HepG2 (cell line): ENCODE results near the gene LRRN4CL. TPM values are rescaled to one million over a fixed set of nuclear protein-coding genes. Genes with fewer than 3 reads are reported as not detected.

Experiments used
- ATM ChIP-seq: fragments of 450-650 bp; IDR thresholded peaks from 2 replicates; pipeline ENCODE4 v1.7.1; 2017; ENCODE audit warnings: mild to moderate bottlenecking, borderline replicate concordance
- CREB3 ChIP-seq: sonication (generic); formaldehyde crosslinking; IDR thresholded peaks from 2 replicates; pipeline ENCODE4 v1.5.0; 2020; ENCODE audit warnings: missing genetic modification reagents
- FOXC1 ChIP-seq: sonication (generic); formaldehyde crosslinking; IDR thresholded peaks from 2 replicates; pipeline ENCODE4 v1.8.0; 2022; ENCODE audit warnings: mild to moderate bottlenecking, missing genetic modification reagents, borderline replicate concordance
- HOXA3 ChIP-seq: sonication (generic); formaldehyde crosslinking; IDR thresholded peaks from 2 replicates; pipeline ENCODE4 v1.5.0; 2020; ENCODE audit warnings: missing genetic modification reagents
- NFE2L2 ChIP-seq: fragments of 150-350 bp; IDR thresholded peaks from 2 replicates; pipeline ENCODE4 v1.6.1; 2014; ENCODE audit warnings: low read length
- NFYB ChIP-seq: sonication (generic); formaldehyde crosslinking; IDR thresholded peaks from 2 replicates; pipeline ENCODE4 v1.4.0; 2020; ENCODE audit warnings: missing genetic modification reagents
- PCBP2 ChIP-seq: fragments of 200-400 bp; formaldehyde crosslinking; optimal IDR thresholded peaks from 2 replicates; pipeline ENCODE3; 2018; ENCODE audit warnings: low read length, low read depth; ENCODE audit not compliant: poor library complexity, severe bottlenecking
- POLR2G ChIP-seq: fragments of 200-400 bp; formaldehyde crosslinking; IDR thresholded peaks from 2 replicates; pipeline ENCODE4 v1.6.1; 2018; ENCODE audit warnings: mild to moderate bottlenecking, low read depth, low read length, moderate library complexity
- PRMT3 ChIP-seq: sonication (generic); formaldehyde crosslinking; IDR thresholded peaks from 2 replicates; pipeline ENCODE4 v1.8.1; 2022; ENCODE audit warnings: low read depth, mild to moderate bottlenecking, moderate library complexity, missing genetic modification reagents, borderline replicate concordance
- RARG ChIP-seq: sonication (generic); formaldehyde crosslinking; IDR thresholded peaks from 2 replicates; pipeline ENCODE4 v1.4.0; 2020; ENCODE audit warnings: low read depth, mild to moderate bottlenecking, missing genetic modification reagents
- RFX3 ChIP-seq: IDR thresholded peaks from 2 replicates; pipeline ENCODE4 v1.6.1; 2016; ENCODE audit warnings: missing biosample characterization, missing genetic modification reagents
- TBL1XR1 ChIP-seq: fragments of 150-350 bp; IDR thresholded peaks from 2 replicates; pipeline ENCODE4 v1.6.1; 2014; ENCODE audit warnings: borderline replicate concordance, low read length; ENCODE audit not compliant: partially characterized antibody
- ZEB1 ChIP-seq: IDR thresholded peaks from 2 replicates; pipeline ENCODE4 v1.6.1; 2012; ENCODE audit warnings: mild to moderate bottlenecking, low read depth, inconsistent platforms; ENCODE audit not compliant: insufficient replicate concordance
- ZNF556 ChIP-seq: sonication (generic); formaldehyde crosslinking; IDR thresholded peaks from 2 replicates; pipeline ENCODE4 v1.4.0; 2020; ENCODE audit warnings: mild to moderate bottlenecking, missing genetic modification reagents, borderline replicate concordance
- ZNF570 ChIP-seq: sonication (generic); formaldehyde crosslinking; IDR thresholded peaks from 2 replicates; pipeline ENCODE4 v1.4.0; 2020; ENCODE audit warnings: mild to moderate bottlenecking, missing genetic modification reagents, borderline replicate concordance
- ZSCAN25 ChIP-seq: sonication (generic); formaldehyde crosslinking; IDR thresholded peaks from 2 replicates; pipeline ENCODE4 v1.8.0; 2022; ENCODE audit warnings: mild to moderate bottlenecking, missing genetic modification reagents
- polyA plus RNA-seq, 8 experiments: library from polyadenylated mRNA; depleted of rRNA in 3 of 8; stranded (reverse) in 7 of 8; unstranded in 1 of 8; fragments of >200 nt; fragmentation: Illumina TruSeq in 4 of 8; extraction: Trizol in 4 of 8; gene quantifications; 2 replicates each; pipeline versions ENCODE4 v1.2.1 to v1.2.3, GENCODE V29; 2011 to 2016; ENCODE audit warnings: low read depth in 4 of 8, missing spikeins in 1 of 8, mixed read lengths in 1 of 8; ENCODE audit not compliant: insufficient read depth in 1 of 8
- total RNA-seq, 5 experiments: library from RNA; depleted of rRNA; stranded (reverse); fragments of >200 nt; fragmentation: Illumina TruSeq; extraction: Trizol; gene quantifications; 2 replicates each; pipeline ENCODE4 v1.2.3, GENCODE V29; 2016; ENCODE audit warnings: low read depth in 1 of 5
- TF ChIP-seq, protein P1 (sequence below): sonication (generic); formaldehyde crosslinking; IDR thresholded peaks from 2 replicates; pipeline ENCODE4 v1.4.0; 2020; ENCODE audit warnings: mild to moderate bottlenecking, missing genetic modification reagents
- TF ChIP-seq, protein P2 (sequence below): sonication (generic); formaldehyde crosslinking; IDR thresholded peaks from 2 replicates; pipeline ENCODE4 v1.5.0; 2020; ENCODE audit warnings: missing genetic modification reagents
- TF ChIP-seq, protein P3 (sequence below): sonication (generic); formaldehyde crosslinking; IDR thresholded peaks from 2 replicates; pipeline ENCODE4 v1.8.0; 2022; ENCODE audit warnings: missing genetic modification reagents, mild to moderate bottlenecking, moderate library complexity, borderline replicate concordance

LRRN4CL gene
- total and polyA plus RNA-seq, 2 of the 13 experiments (the other 11 are each of a cell fraction or from before 2014, with no cell fraction given), result 0.11 TPM; not detected in 1

DNA sequence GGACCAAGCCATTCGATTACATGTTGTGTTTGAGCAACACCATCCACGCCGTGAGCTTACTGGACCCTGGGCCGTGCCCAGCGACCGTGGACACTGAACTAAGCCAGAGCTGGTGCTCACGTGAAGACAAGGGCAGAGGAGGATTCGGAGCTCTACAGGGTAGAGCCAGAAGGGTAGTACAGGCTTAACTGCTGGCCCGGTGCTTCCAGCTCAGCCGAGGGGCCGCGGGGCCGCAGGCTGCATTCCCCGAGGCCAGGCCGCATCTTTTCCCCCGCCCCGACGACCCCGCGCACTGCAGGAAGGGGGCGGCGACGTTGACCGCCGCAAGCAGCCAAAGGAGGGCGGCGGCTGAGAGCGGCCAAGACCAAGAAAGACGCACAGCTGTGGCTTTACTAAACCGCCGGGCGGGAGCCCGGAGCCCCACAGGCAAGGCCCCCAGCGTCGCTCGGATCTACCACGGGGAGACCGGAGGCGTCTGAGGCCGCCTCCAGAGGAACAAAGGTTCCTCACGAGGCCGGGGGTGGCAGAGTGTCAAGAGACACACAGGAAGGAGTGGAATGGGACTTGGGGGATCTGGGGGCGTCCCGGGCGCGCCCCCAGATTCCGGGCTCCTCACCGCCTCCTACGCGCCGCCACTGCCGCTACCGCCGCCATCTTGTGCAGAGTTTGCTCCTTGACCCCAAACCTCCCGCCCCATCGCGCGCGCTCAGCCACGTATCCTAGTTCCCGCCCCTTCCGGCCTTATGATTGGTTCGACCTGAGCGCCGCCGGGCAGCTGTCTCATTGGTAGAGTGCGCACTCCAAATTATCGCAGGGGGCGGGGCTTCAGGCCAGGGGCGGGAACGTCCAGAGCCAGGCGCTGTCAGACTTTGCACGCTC, 43.1 kb downstream of the LRRN4CL start, which contains the start of gene GANAB (continued):
- TF ChIP-seq, protein P1, sequence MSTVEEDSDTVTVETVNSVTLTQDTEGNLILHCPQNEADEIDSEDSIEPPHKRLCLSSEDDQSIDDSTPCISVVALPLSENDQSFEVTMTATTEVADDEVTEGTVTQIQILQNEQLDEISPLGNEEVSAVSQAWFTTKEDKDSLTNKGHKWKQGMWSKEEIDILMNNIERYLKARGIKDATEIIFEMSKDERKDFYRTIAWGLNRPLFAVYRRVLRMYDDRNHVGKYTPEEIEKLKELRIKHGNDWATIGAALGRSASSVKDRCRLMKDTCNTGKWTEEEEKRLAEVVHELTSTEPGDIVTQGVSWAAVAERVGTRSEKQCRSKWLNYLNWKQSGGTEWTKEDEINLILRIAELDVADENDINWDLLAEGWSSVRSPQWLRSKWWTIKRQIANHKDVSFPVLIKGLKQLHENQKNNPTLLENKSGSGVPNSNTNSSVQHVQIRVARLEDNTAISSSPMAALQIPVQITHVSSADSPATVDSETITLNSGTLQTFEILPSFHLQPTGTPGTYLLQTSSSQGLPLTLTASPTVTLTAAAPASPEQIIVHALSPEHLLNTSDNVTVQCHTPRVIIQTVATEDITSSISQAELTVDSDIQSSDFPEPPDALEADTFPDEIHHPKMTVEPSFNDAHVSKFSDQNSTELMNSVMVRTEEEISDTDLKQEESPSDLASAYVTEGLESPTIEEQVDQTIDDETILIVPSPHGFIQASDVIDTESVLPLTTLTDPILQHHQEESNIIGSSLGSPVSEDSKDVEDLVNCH (CRISPR knock-in tag), result no peak
- TF ChIP-seq CREB3, result no peak
- no peak for TF ChIP-seq RARG
- no peak for TF ChIP-seq ZSCAN25 (CRISPR knock-in tag)
- no peak for TF ChIP-seq ZNF570 (CRISPR knock-in tag)
- TF ChIP-seq ZEB1, result no peak
- TF ChIP-seq FOXC1 (CRISPR knock-in tag), result peak; percentile 61
- TF ChIP-seq, protein P2, sequence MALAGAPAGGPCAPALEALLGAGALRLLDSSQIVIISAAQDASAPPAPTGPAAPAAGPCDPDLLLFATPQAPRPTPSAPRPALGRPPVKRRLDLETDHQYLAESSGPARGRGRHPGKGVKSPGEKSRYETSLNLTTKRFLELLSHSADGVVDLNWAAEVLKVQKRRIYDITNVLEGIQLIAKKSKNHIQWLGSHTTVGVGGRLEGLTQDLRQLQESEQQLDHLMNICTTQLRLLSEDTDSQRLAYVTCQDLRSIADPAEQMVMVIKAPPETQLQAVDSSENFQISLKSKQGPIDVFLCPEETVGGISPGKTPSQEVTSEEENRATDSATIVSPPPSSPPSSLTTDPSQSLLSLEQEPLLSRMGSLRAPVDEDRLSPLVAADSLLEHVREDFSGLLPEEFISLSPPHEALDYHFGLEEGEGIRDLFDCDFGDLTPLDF (CRISPR knock-in tag), result peak; percentile 87; the same call in 1 of the 2 replicates
- TF ChIP-seq ATM, result no peak
- peak; percentile 74 for TF ChIP-seq HOXA3 (CRISPR knock-in tag)
- peak; percentile 97 for TF ChIP-seq POLR2G
- no peak for TF ChIP-seq PCBP2
- TF ChIP-seq PRMT3 (CRISPR knock-in tag), result 0 out of 2 replicates have a peak, but pooled peaks have one; percentile 65
- TF ChIP-seq, protein P3, sequence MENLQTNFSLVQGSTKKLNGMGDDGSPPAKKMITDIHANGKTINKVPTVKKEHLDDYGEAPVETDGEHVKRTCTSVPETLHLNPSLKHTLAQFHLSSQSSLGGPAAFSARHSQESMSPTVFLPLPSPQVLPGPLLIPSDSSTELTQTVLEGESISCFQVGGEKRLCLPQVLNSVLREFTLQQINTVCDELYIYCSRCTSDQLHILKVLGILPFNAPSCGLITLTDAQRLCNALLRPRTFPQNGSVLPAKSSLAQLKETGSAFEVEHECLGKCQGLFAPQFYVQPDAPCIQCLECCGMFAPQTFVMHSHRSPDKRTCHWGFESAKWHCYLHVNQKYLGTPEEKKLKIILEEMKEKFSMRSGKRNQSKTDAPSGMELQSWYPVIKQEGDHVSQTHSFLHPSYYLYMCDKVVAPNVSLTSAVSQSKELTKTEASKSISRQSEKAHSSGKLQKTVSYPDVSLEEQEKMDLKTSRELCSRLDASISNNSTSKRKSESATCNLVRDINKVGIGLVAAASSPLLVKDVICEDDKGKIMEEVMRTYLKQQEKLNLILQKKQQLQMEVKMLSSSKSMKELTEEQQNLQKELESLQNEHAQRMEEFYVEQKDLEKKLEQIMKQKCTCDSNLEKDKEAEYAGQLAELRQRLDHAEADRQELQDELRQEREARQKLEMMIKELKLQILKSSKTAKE (CRISPR knock-in tag), result no peak
- no peak for TF ChIP-seq RFX3 (CRISPR knock-in tag)
- TF ChIP-seq TBL1XR1, result no peak
- no peak; the same call in 1 of the 2 replicates for TF ChIP-seq ZNF556 (CRISPR knock-in tag)
- TF ChIP-seq NFE2L2, result no peak
- peak; percentile 85 for TF ChIP-seq NFYB
